H9 (cell line): ENCODE results near the gene YIPF4. TPM values are rescaled to one million over a fixed set of nuclear protein-coding genes. Genes with fewer than 3 reads are reported as not detected.

Experiments used
- DNase-seq: peaks from one replicate; pipeline ENCODE4 v3.0.0-alpha.2; 2017
- H2AFZ ChIP-seq: one replicate; pipeline ENCODE4 v1.6.1; 2013; ENCODE audit warnings: mild to moderate bottlenecking, low read length, control low read depth, moderate library complexity
- H2AK5ac ChIP-seq: 2 replicates; pipeline ENCODE4 v1.6.1; 2013; ENCODE audit warnings: low read length, control low read depth, mixed read lengths; ENCODE audit not compliant: insufficient read length
- H2BK120ac ChIP-seq: one replicate; pipeline ENCODE4 v1.6.1; 2013; ENCODE audit warnings: low read depth, mild to moderate bottlenecking, low read length, control low read depth, inconsistent platforms; ENCODE audit not compliant: poor library complexity, severe bottlenecking
- H2BK12ac ChIP-seq: 2 replicates; pipeline ENCODE4 v1.6.1; 2013; ENCODE audit warnings: low read length, control low read depth, mixed read lengths, low read depth; ENCODE audit not compliant: insufficient read length
- H2BK15ac ChIP-seq: 2 replicates; pipeline ENCODE4 v1.6.1; 2013; ENCODE audit warnings: low read depth, low read length, control low read depth
- H2BK20ac ChIP-seq: one replicate; pipeline ENCODE4 v1.6.1; 2013; ENCODE audit warnings: low read depth, mild to moderate bottlenecking, low read length, control low read depth, inconsistent platforms; ENCODE audit not compliant: poor library complexity, severe bottlenecking
- H2BK5ac ChIP-seq: 2 replicates; pipeline ENCODE4 v1.6.1; 2013; ENCODE audit warnings: low read length, control low read depth, mixed read lengths; ENCODE audit not compliant: insufficient read length
- H3K14ac ChIP-seq: 2 replicates; pipeline ENCODE4 v1.6.1; 2013; ENCODE audit warnings: low read length, control low read depth; ENCODE audit not compliant: insufficient read depth
- H3K18ac ChIP-seq: 2 replicates; pipeline ENCODE4 v1.6.1; 2013; ENCODE audit warnings: low read depth, mild to moderate bottlenecking, mixed read lengths, low read length, control low read depth; ENCODE audit not compliant: insufficient read length
- H3K23ac ChIP-seq: 2 replicates; pipeline ENCODE4 v1.6.1; 2013; ENCODE audit warnings: low read length, control low read depth, mixed read lengths, low read depth; ENCODE audit not compliant: insufficient read length
- H3K23me2 ChIP-seq: 2 replicates; pipeline ENCODE4 v1.6.1; 2013; ENCODE audit warnings: low read depth, mild to moderate bottlenecking, mixed read lengths, low read length, control low read depth; ENCODE audit not compliant: insufficient read length, poor library complexity, severe bottlenecking
- H3K27ac ChIP-seq: 2 replicates; pipeline ENCODE4 v1.5.1; 2013; ENCODE audit warnings: low read length, control low read depth, mixed read lengths, low read depth; ENCODE audit not compliant: insufficient read length
- H3K27me3 ChIP-seq: 2 replicates; pipeline ENCODE4 v1.6.1; 2013; ENCODE audit warnings: low read length, control low read depth, inconsistent platforms; ENCODE audit not compliant: insufficient read depth
- H3K4ac ChIP-seq: 2 replicates; pipeline ENCODE4 v1.6.1; 2013; ENCODE audit warnings: low read depth, mild to moderate bottlenecking, control low read depth, inconsistent platforms, low read length, moderate library complexity
- H3K4me1 ChIP-seq: 2 replicates; pipeline ENCODE4 v1.6.1; 2013; ENCODE audit warnings: low read length, control low read depth, inconsistent platforms; ENCODE audit not compliant: insufficient read depth
- H3K4me2 ChIP-seq: 2 replicates; pipeline ENCODE4 v1.6.1; 2013; ENCODE audit warnings: low read length, control low read depth, mixed read lengths; ENCODE audit not compliant: insufficient read length, insufficient read depth
- H3K56ac ChIP-seq: 2 replicates; pipeline ENCODE4 v1.6.1; 2013; ENCODE audit warnings: low read depth, mild to moderate bottlenecking, mixed read lengths, low read length, control low read depth; ENCODE audit not compliant: insufficient read length
- H3K79me1 ChIP-seq: 2 replicates; pipeline ENCODE4 v1.6.1; 2013; ENCODE audit warnings: low read depth, mild to moderate bottlenecking, moderate library complexity, low read length, control low read depth, inconsistent platforms; ENCODE audit not compliant: insufficient read depth, poor library complexity, severe bottlenecking
- H3K79me2 ChIP-seq: 2 replicates; pipeline ENCODE4 v1.6.1; 2013; ENCODE audit warnings: low read length, control low read depth, inconsistent platforms; ENCODE audit not compliant: insufficient read depth
- H3K9ac ChIP-seq: 2 replicates; pipeline ENCODE4 v1.6.1; 2013; ENCODE audit warnings: low read length, control low read depth, mixed read lengths; ENCODE audit not compliant: insufficient read length; ENCODE audit errors: extremely low read depth
- H3K9me3 ChIP-seq: one replicate; pipeline ENCODE4 v1.6.1; 2013; ENCODE audit warnings: low read depth, low read length, inconsistent platforms; ENCODE audit not compliant: control insufficient read depth
- H3T11ph ChIP-seq: one replicate; pipeline ENCODE4 v1.6.1; 2013; ENCODE audit warnings: mild to moderate bottlenecking, low read length, control low read depth, inconsistent platforms
- H4K20me1 ChIP-seq: one replicate; pipeline ENCODE4 v1.6.1; 2013; ENCODE audit not compliant: control insufficient read depth, insufficient read length, insufficient read depth
- H4K5ac ChIP-seq: 2 replicates; pipeline ENCODE4 v1.6.1; 2013; ENCODE audit warnings: low read depth, mild to moderate bottlenecking, mixed read lengths, low read length, control low read depth; ENCODE audit not compliant: insufficient read length
- H4K8ac ChIP-seq: replicated peaks from 2 replicates; pipeline ENCODE4 v1.6.1; 2013; ENCODE audit warnings: low read length, control low read depth, mixed read lengths, low read depth; ENCODE audit not compliant: insufficient read length
- H4K91ac ChIP-seq: 2 replicates; pipeline ENCODE4 v1.6.1; 2013; ENCODE audit warnings: low read depth, mild to moderate bottlenecking, moderate library complexity, mixed read lengths, low read length, control low read depth; ENCODE audit not compliant: insufficient read length
- H3K27ac Mint-ChIP-seq, 3 experiments: 2 replicates in 2 of 3; 3 replicates in 1 of 3; pipeline ENCODE4 v1.8.0; 2020 to 2021; ENCODE audit warnings: mixed read lengths in 3 of 3, mild to moderate bottlenecking in 1 of 3, moderate library complexity in 1 of 3
- H3K27me3 Mint-ChIP-seq: 2 replicates; pipeline ENCODE4 v1.8.0; 2021; ENCODE audit warnings: low read depth, mild to moderate bottlenecking, moderate library complexity, mixed read lengths
- H3K36me3 Mint-ChIP-seq, 3 experiments: 2 replicates in 2 of 3; 3 replicates in 1 of 3; pipeline ENCODE4 v1.8.0; 2020 to 2021; ENCODE audit warnings: low read depth in 3 of 3, mixed read lengths in 3 of 3; ENCODE audit not compliant: insufficient read depth in 1 of 3
- H3K4me1 Mint-ChIP-seq, 2 experiments: 2 replicates each; pipeline ENCODE4 v1.8.0; 2020; ENCODE audit warnings: mixed read lengths in 2 of 2
- H3K4me3 Mint-ChIP-seq, 2 experiments: 2 replicates in 1 of 2; 3 replicates in 1 of 2; pipeline ENCODE4 v1.8.0; 2020 to 2021; ENCODE audit warnings: mild to moderate bottlenecking in 2 of 2, mixed read lengths in 2 of 2, moderate library complexity in 1 of 2
- H3K9me3 Mint-ChIP-seq, 2 experiments: 2 replicates in 1 of 2; 3 replicates in 1 of 2; pipeline ENCODE4 v1.8.0; 2020; ENCODE audit warnings: mild to moderate bottlenecking in 2 of 2, mixed read lengths in 2 of 2, moderate library complexity in 1 of 2
- WGBS: extraction: QIAGEN DNeasy Blood & Tissue Kit; methylation state at CpG from one replicate; pipeline ENCODE4 v1.1.7; 2013; ENCODE audit warnings: missing lambda C conversion rate, low lambda C conversion rate, mixed read lengths; ENCODE audit not compliant: insufficient read length; ENCODE audit errors: extremely low coverage; 5-methylcytosine and 5-hydroxymethylcytosine counted together
- total RNA-seq: library from RNA; stranded (reverse); gene quantifications from 2 replicates; pipeline ENCODE4 v1.2.1, GENCODE V29; 2021
- TF ChIP-seq, protein P1 (sequence below): fragments of 200-600 bp; sonication (generic); conservative IDR thresholded peaks from 3 replicates; pipeline ENCODE4 v1.8.0; 2021; ENCODE audit warnings: antibody characterized with exemption, mild to moderate bottlenecking

The YIPF4 gene
- total RNA-seq, 1 experiment from 2014 or later = 26.2 TPM

DNA sequence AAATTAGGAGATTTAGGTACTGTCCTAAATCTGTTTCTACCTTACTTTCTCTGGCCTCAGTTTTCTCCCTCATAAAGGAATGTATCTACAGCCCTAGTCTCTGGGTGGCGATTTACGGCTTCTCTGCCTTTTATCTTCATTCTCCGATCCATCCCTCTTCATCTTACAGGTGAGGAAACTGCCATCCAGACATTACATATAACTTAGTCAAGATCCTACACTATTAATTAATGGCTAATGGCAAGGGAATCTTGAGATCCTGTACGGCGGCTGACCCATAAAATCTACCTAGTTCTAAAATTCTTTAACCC is 386 bp upstream of the YIPF4 start:
- H3K27ac ChIP-seq = peak overlapping the region; percentile 40
- H3K27me3 ChIP-seq = no peaks in the 10 kb centered on the region
- peak overlapping the region; percentile 81 to 89 for H3K4me3 Mint-ChIP-seq
- H3K4me1 ChIP-seq = no peaks in the 10 kb centered on the region
- H3K23me2 ChIP-seq = no peaks in the 10 kb centered on the region
- no peak overlapping the region for H2BK5ac ChIP-seq
- H3K9me3 Mint-ChIP-seq = no peaks in the 10 kb centered on the region
- peak overlapping the region; percentile 99 for H2AFZ ChIP-seq
- peak overlapping the region; percentile 12 for H2BK120ac ChIP-seq
- H2BK12ac ChIP-seq = no peak overlapping the region
- no peak overlapping the region for H2AK5ac ChIP-seq
- peak overlapping the region; percentile 76 to 96 (median 90); a peak in 4 of 7 replicates for H3K27ac Mint-ChIP-seq
- peak overlapping the region; percentile 55 for H3K4me2 ChIP-seq
- H3K56ac ChIP-seq = no peak overlapping the region
- H4K20me1 ChIP-seq = no peaks in the 10 kb centered on the region
- H3T11ph ChIP-seq = no peak overlapping the region
- TF ChIP-seq, protein P1, sequence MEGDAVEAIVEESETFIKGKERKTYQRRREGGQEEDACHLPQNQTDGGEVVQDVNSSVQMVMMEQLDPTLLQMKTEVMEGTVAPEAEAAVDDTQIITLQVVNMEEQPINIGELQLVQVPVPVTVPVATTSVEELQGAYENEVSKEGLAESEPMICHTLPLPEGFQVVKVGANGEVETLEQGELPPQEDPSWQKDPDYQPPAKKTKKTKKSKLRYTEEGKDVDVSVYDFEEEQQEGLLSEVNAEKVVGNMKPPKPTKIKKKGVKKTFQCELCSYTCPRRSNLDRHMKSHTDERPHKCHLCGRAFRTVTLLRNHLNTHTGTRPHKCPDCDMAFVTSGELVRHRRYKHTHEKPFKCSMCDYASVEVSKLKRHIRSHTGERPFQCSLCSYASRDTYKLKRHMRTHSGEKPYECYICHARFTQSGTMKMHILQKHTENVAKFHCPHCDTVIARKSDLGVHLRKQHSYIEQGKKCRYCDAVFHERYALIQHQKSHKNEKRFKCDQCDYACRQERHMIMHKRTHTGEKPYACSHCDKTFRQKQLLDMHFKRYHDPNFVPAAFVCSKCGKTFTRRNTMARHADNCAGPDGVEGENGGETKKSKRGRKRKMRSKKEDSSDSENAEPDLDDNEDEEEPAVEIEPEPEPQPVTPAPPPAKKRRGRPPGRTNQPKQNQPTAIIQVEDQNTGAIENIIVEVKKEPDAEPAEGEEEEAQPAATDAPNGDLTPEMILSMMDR = no peak
- peaks cover 19% of the 10 kb centered on the region for H3K27me3 Mint-ChIP-seq
- H3K23ac ChIP-seq = no peak overlapping the region
- H4K8ac ChIP-seq = no peak overlapping the region
- H2BK15ac ChIP-seq = no peak overlapping the region
- H3K14ac ChIP-seq = no peak overlapping the region
- H3K4ac ChIP-seq = no peak overlapping the region
- H3K79me1 ChIP-seq = no peaks in the 10 kb centered on the region
- no peaks in the 10 kb centered on the region for H3K9me3 ChIP-seq
- H4K91ac ChIP-seq = no peak overlapping the region
- H3K18ac ChIP-seq = no peak overlapping the region
- peaks cover 5 to 8% of the 10 kb centered on the region in 2 experiments; a peak in 3 of 4 replicates for H3K4me1 Mint-ChIP-seq
- H4K5ac ChIP-seq = peak overlapping the region; percentile 76
- WGBS = no CpG with 5 or more reads among the region's 5 CpGs
- no peaks in the 10 kb centered on the region; the same call in 1 of the 2 replicates for H3K79me2 ChIP-seq
- DNase-seq = no peak
- peak overlapping the region; percentile 38 for H3K9ac ChIP-seq
- H3K36me3 Mint-ChIP-seq = peaks cover 5 to 10% (median 9%) of the 10 kb centered on the region in 3 experiments; a peak in 6 of 7 replicates
- no peak overlapping the region for H2BK20ac ChIP-seq
